Activated CD8-positive, alpha-beta memory T cell treated with anti-CD3 and anti-CD28 coated beads for 24 hours (primary cell): ENCODE data around the gene DAB2IP.

Source experiments
- DNase-seq: peaks from one replicate; pipeline ENCODE4 v3.0.0-alpha.2; 2020

DAB2IP gene

GRCh38 chr9:121748727-121749423 is 97.4 kb downstream of the DAB2IP start:
- no peak for DNase-seq

- DNase-seq: no peak
These were observed 98.2 kb downstream of the DAB2IP start for GRCh38 chr9:121749614-121750013.

DNA sequence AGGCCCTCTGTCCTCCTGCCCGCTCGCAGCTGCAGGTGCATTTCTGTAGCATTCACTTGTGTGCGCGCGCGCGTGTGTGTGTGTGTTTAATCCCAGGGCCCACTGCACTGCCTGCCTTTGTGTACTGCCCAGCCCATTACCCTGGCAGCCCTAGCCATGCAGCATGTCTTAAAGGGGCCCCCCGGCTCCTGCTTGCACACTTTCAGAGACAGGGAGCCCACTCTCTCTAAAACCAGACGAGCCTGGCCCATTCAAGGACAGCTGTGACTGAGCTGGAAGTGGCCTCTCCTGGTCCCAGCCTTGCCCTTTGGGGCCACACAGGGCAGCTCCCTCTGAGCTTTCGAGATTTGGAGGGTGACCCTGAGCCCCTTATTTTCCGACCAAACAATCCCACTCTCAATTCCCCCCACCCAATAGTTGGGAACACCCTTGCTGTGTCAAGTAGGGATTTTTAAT is 98.9 kb downstream of the DAB2IP start:
- no peak for DNase-seq

DNA sequence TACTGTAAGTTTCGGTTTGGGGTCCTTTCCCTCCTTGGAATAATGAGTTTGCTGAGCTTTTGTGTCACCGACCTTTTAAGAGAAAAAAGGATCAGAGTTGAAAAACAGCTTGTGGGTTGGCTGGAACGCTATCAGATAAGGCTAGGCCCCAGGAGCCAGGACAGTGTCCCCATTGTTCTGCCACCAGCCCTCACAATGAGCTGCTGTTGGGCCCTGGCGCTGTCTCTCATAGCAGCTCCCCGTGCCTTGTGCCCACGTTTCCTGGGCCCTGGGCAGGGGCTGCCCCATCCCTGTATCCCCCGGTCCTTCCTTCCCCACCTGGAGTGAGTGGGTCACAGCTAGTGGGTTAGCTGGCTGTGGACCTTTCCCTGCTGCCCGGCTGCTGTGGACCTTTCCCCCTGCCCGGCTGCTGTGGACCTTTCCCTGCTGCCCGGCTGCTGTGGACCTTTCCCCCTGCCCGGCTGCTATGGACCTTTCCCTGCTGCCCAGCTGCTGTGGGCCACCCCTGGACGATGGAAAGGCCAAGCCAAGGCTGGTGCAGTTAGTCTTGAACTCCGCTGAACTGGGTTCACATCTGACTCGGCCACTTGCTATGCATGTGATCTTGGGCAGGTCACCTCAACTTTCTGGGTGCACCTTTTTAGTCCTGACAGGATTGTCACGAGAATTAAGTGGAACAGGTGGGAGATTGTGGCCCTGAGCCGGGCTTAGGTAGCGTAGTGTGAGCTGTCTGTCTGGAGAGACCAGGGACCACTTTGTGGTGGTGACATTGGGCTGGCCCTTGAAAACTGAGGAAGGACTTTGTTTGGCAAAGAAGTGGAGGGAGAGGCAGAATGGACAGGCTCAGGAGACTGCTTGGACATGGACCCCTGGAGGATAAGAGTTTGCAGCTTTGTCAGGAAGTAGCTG is 99.5 kb downstream of the DAB2IP start:
- no peak for DNase-seq

- no peak for DNase-seq
These were observed 100.4 kb downstream of the DAB2IP start for GRCh38 chr9:121751686-121752445.

DNA sequence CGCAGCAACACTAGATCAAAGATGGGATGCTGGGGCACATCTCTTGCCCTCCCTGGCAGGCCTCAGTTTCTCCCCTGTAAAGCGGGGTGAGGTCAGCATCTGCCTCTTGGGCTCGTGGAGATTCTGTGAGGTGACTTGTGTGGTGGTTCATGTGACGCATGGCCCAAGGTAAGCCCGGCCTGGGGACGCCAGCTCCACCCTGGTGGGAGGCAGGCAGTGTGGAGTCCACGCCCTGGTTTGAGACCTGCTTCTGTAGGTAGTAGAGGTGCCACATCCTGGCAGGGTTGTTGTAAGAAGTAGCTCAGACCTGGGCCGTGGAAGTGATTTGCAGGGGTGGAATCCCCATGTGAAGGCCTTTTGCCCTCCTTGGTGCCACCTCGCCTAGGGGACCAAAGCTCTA is 101.5 kb downstream of the DAB2IP start:
- DNase-seq: no peak

DNA sequence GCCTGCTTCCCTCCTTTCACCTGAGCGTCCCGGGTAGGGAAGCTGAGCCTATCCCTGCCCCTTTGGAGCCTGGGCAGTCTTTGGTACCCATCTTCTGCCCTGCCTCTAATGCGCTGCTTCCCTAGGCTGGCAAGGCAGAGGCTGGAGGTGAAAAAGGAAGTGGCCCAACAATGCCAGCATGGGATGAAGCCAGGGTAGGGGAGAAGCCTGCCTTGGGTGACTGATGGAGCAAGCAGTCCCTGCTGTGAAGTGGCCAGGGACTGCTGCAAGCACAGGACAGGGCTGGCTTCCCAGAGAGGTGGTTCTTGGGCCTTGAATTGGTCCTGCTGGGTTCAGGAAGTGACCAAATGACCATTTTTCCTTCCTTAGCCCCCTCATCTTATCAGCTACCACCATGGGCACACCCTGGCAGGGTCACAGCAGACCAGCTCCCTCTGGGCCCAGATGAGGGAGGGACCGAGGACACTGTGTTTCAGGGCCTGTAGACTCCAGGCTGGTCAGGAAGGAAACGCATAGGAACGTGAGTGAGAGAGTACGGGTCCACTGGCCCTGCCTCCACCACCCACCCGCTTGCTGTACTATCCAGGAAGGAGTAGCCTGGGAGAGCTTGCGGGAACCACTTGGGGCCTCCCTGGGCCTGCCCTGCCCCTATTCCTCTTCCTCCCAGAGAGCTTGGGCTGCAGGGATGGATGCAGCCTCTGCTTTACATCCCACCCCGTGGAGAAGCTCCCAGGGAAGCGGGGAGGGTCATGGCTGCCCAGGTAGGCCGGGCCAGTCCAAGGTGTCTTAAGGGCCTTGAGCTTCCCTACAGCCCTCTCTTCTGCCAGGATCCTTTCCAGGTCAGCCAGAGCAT is 102.6 kb downstream of the DAB2IP start:
- DNase-seq: no peak

GRCh38 chr9:121754655-121755436 is 103.4 kb downstream of the DAB2IP start:
- DNase-seq: no peak

GRCh38 chr9:121755581-121755980 is 104.1 kb downstream of the DAB2IP start:
- no peak for DNase-seq

GRCh38 chr9:121756474-121757280 is 105.2 kb downstream of the DAB2IP start:
- DNase-seq: no peak

GRCh38 chr9:121757281-121757585 is 105.8 kb downstream of the DAB2IP start:
- DNase-seq: no peak

GRCh38 chr9:121758693-121759092 is 107.3 kb downstream of the DAB2IP start:
- no peak for DNase-seq

DNA sequence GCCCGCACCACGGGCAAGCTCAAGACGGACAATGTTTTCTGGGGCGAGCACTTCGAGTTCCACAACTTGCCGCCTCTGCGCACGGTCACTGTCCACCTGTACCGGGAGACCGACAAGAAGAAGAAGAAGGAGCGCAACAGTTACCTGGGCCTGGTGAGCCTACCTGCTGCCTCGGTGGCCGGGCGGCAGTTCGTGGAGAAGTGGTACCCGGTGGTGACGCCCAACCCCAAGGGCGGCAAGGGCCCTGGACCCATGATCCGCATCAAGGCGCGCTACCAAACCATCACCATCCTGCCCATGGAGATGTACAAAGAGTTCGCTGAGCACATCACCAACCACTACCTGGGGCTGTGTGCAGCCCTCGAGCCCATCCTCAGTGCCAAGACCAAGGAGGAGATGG is 108.6 kb downstream of the DAB2IP start:
- no peak for DNase-seq

- no peak for DNase-seq
These were observed 109.1 kb downstream of the DAB2IP start for GRCh38 chr9:121760571-121760970.

DNA sequence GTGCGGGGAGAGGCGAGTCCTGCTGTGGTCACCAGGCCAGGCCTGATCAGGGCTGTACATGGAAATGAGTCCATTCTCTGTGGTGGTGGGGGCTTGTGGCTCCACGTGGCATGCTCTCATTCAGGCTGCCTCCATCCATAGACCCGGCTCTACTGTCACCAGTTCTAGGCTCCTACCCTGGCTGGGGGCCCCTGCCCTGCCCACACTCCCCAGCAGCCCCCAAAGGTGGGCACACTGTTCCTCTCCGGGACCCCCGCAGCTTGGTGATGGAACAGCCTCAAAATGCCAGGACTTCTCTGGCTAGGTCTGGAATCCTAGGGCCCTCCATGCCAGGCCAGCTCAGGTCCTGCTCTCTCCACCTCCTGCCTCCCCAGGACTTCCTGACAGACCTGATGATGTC is 111.7 kb downstream of the DAB2IP start:
- no peak for DNase-seq

- no peak for DNase-seq
These were observed 112.3 kb downstream of the DAB2IP start for GRCh38 chr9:121763561-121764370.

DNA sequence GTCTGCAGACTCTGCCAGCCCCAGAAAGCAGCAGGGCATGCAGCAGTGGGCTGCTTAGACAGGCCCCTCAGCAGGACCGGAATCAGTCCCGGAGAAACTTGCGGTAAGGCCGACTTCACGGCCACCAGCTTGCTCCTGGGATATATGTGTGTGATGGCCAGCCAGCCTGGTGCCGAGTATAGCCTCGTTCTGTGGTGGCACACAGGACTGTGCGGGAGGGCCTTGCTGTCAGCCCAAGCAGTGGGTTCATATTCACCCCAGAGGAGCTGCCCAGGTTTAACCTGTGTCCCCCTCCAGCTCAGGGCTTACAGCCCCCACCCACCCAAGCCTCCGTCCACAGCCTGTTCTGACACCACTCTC is 112.9 kb downstream of the DAB2IP start:
- DNase-seq: no peak

DNA sequence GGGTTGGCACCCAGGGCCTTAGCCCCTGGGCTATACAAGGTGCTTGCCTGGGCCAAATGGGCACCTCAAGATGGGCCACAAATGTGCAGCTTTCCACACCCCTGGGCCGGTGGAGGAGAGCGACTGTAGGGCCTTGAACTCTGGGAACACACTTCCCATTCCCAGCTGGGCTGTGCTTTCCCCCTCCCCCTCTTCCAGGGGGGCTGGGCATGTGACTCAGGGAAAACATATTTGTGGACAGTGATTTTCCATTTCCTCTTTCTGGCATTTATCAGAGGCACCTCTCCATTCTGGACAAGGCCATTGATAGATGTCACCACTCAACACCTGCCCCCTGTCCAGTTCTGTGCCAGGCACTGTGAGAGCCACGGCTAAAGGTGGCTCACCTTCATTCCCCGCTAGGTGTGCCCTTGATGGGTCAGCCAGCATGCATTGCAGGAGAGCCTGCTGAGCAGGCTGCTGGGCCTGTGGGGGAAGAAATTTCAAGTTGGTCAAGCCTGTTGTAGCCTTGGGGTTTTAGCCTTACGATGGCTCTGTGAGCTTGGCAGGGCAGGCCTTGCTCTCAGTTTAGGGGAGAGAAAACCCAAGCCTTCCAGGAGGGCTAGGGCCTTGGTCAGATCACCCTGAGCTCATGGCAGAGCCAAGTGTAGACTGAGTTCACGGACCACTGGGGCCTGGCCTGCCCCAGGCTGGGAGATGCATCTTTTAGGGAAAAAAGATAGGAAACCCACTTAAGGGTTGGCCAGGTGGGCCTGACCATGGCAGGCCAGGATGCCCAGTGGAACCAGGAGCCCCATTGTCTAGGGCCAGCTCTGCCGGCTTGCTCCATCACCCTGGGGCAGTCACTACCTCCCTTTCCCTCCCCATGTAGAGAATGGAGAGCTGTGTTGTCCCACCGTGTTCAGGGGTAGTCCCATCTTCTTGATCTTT is 113.9 kb downstream of the DAB2IP start:
- no peak for DNase-seq
